Endothelial cell (in vitro differentiated cells): ENCODE measurements around the gene TMBIM1. TPM values are rescaled to one million over a fixed set of nuclear protein-coding genes. Genes with fewer than 3 reads are reported as not detected.

Source experiments
- DNase-seq: peaks from one replicate; pipeline ENCODE4 v3.0.0; 2021; ENCODE audit warnings: low spot score
- H3K27ac Mint-ChIP-seq: one replicate; pipeline ENCODE4 v1.8.0; 2021; ENCODE audit warnings: mixed read lengths, inconsistent platforms; ENCODE audit not compliant: unreplicated experiment
- H3K27me3 Mint-ChIP-seq: one replicate; pipeline ENCODE4 v1.8.0; 2021; ENCODE audit warnings: mild to moderate bottlenecking, moderate library complexity, mixed read lengths, inconsistent platforms; ENCODE audit not compliant: unreplicated experiment
- H3K36me3 Mint-ChIP-seq: one replicate; pipeline ENCODE4 v1.8.0; 2021; ENCODE audit warnings: mild to moderate bottlenecking, low read depth, mixed read lengths, inconsistent platforms; ENCODE audit not compliant: unreplicated experiment
- H3K4me1 Mint-ChIP-seq: one replicate; pipeline ENCODE4 v1.8.0; 2021; ENCODE audit warnings: mild to moderate bottlenecking, mixed read lengths, inconsistent platforms; ENCODE audit not compliant: unreplicated experiment
- H3K4me3 Mint-ChIP-seq: one replicate; pipeline ENCODE4 v1.8.0; 2021; ENCODE audit warnings: mild to moderate bottlenecking, mixed read lengths, inconsistent platforms; ENCODE audit not compliant: unreplicated experiment
- H3K9me3 Mint-ChIP-seq: one replicate; pipeline ENCODE4 v1.8.0; 2021; ENCODE audit warnings: mixed read lengths, inconsistent platforms; ENCODE audit not compliant: unreplicated experiment
- total RNA-seq: library from RNA; stranded (reverse); fragmentation: NEBNext Ultra II Directional; extraction: Animal tissue kit (Norgen Biotek cat#: 25700); gene quantifications from one replicate; pipeline ENCODE4 v1.2.1, GENCODE V29; 2021; ENCODE audit not compliant: unreplicated experiment
- TF ChIP-seq, protein P1 (sequence below): fragments of 200-600 bp; sonication (generic); IDR thresholded peaks from one replicate; pipeline ENCODE4 v1.5.0; 2021; ENCODE audit warnings: antibody characterized with exemption; ENCODE audit not compliant: unreplicated experiment

The TMBIM1 gene
- total RNA-seq, 1 donor from 2014 or later = 78.5 TPM

DNA sequence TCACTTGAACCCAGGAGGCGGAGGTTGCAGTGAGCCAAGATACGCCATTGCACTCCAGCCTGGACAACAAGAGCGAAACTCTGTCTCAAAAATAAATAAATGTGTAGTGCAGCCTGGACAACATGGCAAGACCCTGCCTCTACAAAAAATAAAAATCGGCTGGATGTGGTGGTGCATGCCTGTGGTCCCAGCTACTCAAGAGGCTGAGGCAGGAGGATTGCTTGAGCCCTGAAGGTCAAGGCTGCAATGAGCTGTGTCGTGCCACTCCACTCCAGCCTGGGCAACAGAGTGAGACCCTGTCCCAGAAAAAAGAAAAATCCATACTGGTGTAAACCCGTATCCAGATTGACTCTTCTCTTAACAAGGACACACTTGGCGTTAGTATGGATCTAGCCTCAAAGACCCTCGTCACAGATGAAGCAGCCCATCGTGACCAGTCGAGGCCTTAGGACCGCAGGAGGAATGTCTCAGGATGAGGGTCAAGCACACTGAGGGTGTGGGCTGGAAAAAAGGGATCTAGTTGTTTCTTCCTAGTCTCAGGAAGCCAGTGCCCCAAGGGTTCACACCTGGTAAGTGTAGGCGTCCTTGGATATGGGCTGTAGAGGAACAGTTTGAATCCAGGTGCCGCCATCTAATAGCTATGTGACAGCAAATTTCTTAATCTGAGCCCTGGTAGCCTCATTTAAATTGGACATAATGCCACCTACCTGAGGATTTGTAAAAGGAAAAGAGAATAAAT is 35.5 kb downstream of the TMBIM1 start:
- TF ChIP-seq, protein P1, sequence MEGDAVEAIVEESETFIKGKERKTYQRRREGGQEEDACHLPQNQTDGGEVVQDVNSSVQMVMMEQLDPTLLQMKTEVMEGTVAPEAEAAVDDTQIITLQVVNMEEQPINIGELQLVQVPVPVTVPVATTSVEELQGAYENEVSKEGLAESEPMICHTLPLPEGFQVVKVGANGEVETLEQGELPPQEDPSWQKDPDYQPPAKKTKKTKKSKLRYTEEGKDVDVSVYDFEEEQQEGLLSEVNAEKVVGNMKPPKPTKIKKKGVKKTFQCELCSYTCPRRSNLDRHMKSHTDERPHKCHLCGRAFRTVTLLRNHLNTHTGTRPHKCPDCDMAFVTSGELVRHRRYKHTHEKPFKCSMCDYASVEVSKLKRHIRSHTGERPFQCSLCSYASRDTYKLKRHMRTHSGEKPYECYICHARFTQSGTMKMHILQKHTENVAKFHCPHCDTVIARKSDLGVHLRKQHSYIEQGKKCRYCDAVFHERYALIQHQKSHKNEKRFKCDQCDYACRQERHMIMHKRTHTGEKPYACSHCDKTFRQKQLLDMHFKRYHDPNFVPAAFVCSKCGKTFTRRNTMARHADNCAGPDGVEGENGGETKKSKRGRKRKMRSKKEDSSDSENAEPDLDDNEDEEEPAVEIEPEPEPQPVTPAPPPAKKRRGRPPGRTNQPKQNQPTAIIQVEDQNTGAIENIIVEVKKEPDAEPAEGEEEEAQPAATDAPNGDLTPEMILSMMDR = no peak
- Mint-ChIP-seq H3K36me3 (peaks cover 35% of the 10 kb centered on the region), H3K27me3 (peaks cover 11% of the 10 kb centered on the region), H3K4me3 (no peak overlapping the region), H3K27ac (peak overlapping the region; percentile 80), H3K9me3 (no peaks in the 10 kb centered on the region), H3K4me1 (peaks cover 43% of the 10 kb centered on the region)
- no peak for DNase-seq

DNA sequence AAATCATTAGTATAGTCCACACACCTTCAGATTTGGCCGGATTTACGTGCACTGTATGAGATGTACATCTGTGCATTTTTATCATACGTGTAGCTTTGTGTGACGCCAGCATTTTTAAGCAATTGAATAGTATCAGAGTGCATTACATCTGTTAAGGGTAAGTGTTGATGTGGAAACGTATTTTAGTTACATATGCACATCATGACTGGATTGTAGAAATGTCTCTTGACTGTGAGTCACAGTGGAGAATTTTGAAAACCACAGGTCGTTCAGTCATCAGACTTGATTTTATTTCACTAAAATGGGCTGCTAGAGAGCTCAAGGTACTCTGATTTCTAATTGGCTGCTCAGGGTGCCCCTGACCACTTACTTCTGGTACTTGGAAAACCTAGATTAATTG is 36.9 kb downstream of the TMBIM1 start:
- TF ChIP-seq, protein P1 = no peak
- Mint-ChIP-seq H3K36me3 (peaks cover 42% of the 10 kb centered on the region), H3K9me3 (no peaks in the 10 kb centered on the region), H3K27me3 (peaks cover 7% of the 10 kb centered on the region), H3K4me1 (peaks cover 35% of the 10 kb centered on the region), H3K4me3 (no peak overlapping the region), H3K27ac (no peak overlapping the region)
- DNase-seq = no peak

DNA sequence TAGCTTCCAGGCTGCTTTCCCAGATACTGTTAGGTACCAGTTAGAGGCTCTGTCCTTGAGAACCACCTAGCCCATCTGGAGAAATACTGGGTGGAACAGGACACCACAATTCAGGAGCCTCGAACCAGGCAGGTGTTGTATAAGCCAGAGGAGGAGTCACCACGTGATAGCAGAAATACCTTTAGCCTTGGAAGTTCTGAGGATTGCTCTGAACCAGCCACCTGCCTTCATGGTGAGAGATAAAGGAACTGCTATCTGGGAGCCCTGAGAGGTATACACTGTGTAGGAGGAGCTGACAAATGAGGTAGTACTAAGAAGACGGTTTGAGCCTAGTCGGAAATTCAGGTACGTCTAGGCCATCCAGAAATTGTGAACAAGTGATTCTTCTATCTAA is 39.1 kb downstream of the TMBIM1 start:
- Mint-ChIP-seq H3K4me3 (no peak overlapping the region), H3K36me3 (peaks cover 60% of the 10 kb centered on the region), H3K9me3 (no peaks in the 10 kb centered on the region), H3K27me3 (peaks cover 10% of the 10 kb centered on the region), H3K27ac (no peak overlapping the region), H3K4me1 (peaks cover 15% of the 10 kb centered on the region)
- DNase-seq = no peak
- TF ChIP-seq, protein P1 = no peak

DNA sequence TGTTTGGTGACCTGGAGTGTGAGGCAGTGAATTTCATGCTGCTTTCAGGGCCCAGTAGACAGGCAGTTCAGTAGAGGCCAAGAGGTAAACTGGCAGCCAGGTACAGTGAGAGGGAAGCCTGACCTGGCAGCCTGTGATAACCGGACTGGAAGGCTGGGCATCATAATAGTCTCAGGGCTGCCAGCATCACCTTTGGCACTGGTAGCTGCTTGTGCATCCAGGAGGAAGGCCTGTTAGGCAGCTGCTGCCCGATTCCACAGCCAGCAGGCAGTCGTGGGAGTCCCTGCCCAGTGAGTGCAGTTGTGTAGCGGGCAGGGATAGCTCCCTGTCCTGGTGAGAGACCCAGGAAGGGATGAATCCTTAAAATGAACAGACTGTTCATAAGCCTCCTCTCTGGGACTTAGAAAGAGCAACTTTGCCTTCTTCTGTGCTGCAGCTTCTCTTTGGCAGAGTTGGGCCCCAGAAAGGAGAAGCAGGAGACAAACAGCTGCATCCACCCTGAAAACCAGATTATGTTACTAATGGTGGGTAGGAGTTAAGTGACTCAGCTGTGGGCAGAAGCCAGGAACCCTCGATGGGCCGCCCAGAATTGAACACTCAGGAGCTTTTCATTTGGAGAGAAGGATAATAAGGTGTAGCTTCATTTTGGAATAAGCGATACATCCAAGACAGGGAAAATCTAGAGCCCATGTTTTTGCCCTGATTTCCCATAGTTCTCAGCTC is 39.6 kb downstream of the TMBIM1 start:
- peaks cover 10% of the 10 kb centered on the region for H3K27me3 Mint-ChIP-seq
- TF ChIP-seq, protein P1 = no peak
- no peak overlapping the region for H3K4me3 Mint-ChIP-seq
- no peak overlapping the region for H3K27ac Mint-ChIP-seq
- no peak for DNase-seq
- no peaks in the 10 kb centered on the region for H3K9me3 Mint-ChIP-seq
- peaks cover 64% of the 10 kb centered on the region for H3K36me3 Mint-ChIP-seq
- peaks cover 12% of the 10 kb centered on the region for H3K4me1 Mint-ChIP-seq

DNA sequence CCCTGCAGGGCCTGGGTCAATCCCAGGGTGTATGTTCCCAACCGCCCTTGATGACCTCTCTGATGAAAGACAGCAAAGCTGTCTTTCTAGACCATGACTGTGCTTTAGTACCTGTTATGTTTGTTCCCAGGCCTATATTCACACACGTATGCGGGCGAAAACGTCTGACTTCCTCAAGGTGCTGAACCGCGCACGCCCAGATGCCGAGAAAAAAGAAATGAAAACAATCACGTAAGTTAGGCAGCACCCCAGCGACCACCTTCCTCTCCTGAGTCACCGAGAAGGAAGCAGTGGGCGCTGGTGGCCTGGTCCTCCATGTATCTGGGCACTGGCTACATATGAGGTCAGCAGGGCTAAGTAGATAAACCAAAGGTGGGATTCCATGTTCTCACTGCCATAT is 42.6 kb downstream of the TMBIM1 start:
- H3K9me3 Mint-ChIP-seq = no peaks in the 10 kb centered on the region
- no peak overlapping the region for H3K27ac Mint-ChIP-seq
- H3K27me3 Mint-ChIP-seq = peaks cover 7% of the 10 kb centered on the region
- DNase-seq = no peak
- H3K4me1 Mint-ChIP-seq = no peaks in the 10 kb centered on the region
- peaks cover 67% of the 10 kb centered on the region for H3K36me3 Mint-ChIP-seq
- H3K4me3 Mint-ChIP-seq = peak overlapping the region; percentile 60
- TF ChIP-seq, protein P1 = no peak
